G401 (cell line): ENCODE data around the gene ZNF319. TPM values are rescaled to one million over a fixed set of nuclear protein-coding genes. Genes with fewer than 3 reads are reported as not detected.
A peak's percentile ranks its signal among the peaks of the same experiment; 100 is the strongest.

Experiments used
- DNase-seq: peaks from one replicate; pipeline ENCODE4 v3.0.0-alpha.2; 2015; ENCODE audit warnings: low spot score
- in situ Hi-C: cut with HindIII; loops from 2 replicates; pipeline ENCODE4 v1.10.0; 2016; ENCODE audit warnings: low sequenced_read_pairs, mixed read lengths
- total RNA-seq: library from RNA; depleted of rRNA; stranded (reverse); fragments of >200 nt; shearing (Covaris generic); gene quantifications from 2 replicates; pipeline ENCODE4 v1.2.3, GENCODE V29; 2014

Gene ZNF319
- total RNA-seq, 1 experiment from 2014 or later: 2.0 TPM

GRCh38 chr16:58038219-58038641, 37.8 kb upstream of the ZNF319 start:
- in situ Hi-C loops: no loop called here
- no peak for DNase-seq

- in situ Hi-C loops: no loop called here
These were observed 37.0 kb upstream of the ZNF319 start for GRCh38 chr16:58037365-58038057.

GRCh38 chr16:58036943-58037342, 36.5 kb upstream of the ZNF319 start:
- DNase-seq: no peak
- in situ Hi-C loops: no loop called here

More at GRCh38 chr16:58037365-58038057, 37.0 kb upstream of the ZNF319 start:
- DNase-seq: peak; percentile 73

GRCh38 chr16:58035356-58036170, 35.1 kb upstream of the ZNF319 start:
- in situ Hi-C loops: no loop called here
- peak; percentile 76 for DNase-seq

- in situ Hi-C loops: no loop called here
- no peak for DNase-seq
These were observed 34.3 kb upstream of the ZNF319 start for GRCh38 chr16:58034774-58035173.

GRCh38 chr16:58034128-58034685, 33.7 kb upstream of the ZNF319 start:
- in situ Hi-C loops: no loop called here
- DNase-seq: no peak

GRCh38 chr16:58032710-58033293, 32.3 kb upstream of the ZNF319 start:
- in situ Hi-C loops: no loop called here
- DNase-seq: peak; percentile 48

- no peak for DNase-seq
- in situ Hi-C loops: no loop called here
These were observed 30.7 kb upstream of the ZNF319 start for GRCh38 chr16:58031016-58031800.

- DNase-seq: no peak
- in situ Hi-C loops: no loop called here
These were observed 29.8 kb upstream of the ZNF319 start for GRCh38 chr16:58030136-58030840.

- no peak for DNase-seq
- in situ Hi-C loops: loop anchor here (10.0 kb wide), 1 partner anchor 95 kb away; the partner anchor contains the start of gene CFAP20
These were observed 28.9 kb upstream of the ZNF319 start for GRCh38 chr16:58029410-58029809.

- in situ Hi-C loops: loop anchor here (10.0 kb wide), 1 partner anchor 96 kb away; the partner anchor contains the start of gene CFAP20
These were observed 28.1 kb upstream of the ZNF319 start for GRCh38 chr16:58028541-58029070.

GRCh38 chr16:58027916-58028455, 27.5 kb upstream of the ZNF319 start:
- in situ Hi-C loops: loop anchor here (10.0 kb wide), 1 partner anchor 97 kb away; the partner anchor contains the start of gene CFAP20

More at GRCh38 chr16:58028541-58029070, 28.1 kb upstream of the ZNF319 start:
- no peak for DNase-seq

GRCh38 chr16:58027161-58027915, 26.9 kb upstream of the ZNF319 start:
- in situ Hi-C loops: loop anchor here (10.0 kb wide), 1 partner anchor 97 kb away; the partner anchor contains the start of gene CFAP20
- peak; percentile 64 for DNase-seq

More at GRCh38 chr16:58027916-58028455, 27.5 kb upstream of the ZNF319 start:
- no peak for DNase-seq

GRCh38 chr16:58026705-58027160, 26.3 kb upstream of the ZNF319 start:
- no peak for DNase-seq
- in situ Hi-C loops: loop anchor here (10.0 kb wide), 1 partner anchor 98 kb away; the partner anchor contains the start of gene CFAP20

GRCh38 chr16:58026139-58026704, 25.8 kb upstream of the ZNF319 start:
- in situ Hi-C loops: loop anchor here (10.0 kb wide), 1 partner anchor 99 kb away; the partner anchor contains the start of gene CFAP20
- DNase-seq: no peak
